Kidney epithelial cell (primary cell): ENCODE measurements around the gene GRID1. TPM values are rescaled to one million over a fixed set of nuclear protein-coding genes. Genes with fewer than 3 reads are reported as not detected.

ENCODE experiments used
- DNase-seq: peaks from one replicate; pipeline ENCODE4 v3.0.0-alpha.2; 2010; ENCODE audit warnings: low read depth
- H3K27me3 ChIP-seq: 2 replicates; pipeline ENCODE4 v1.6.0; 2011; ENCODE audit warnings: low read length; ENCODE audit not compliant: control insufficient read depth, insufficient read depth
- H3K36me3 ChIP-seq: 2 replicates; pipeline ENCODE4 v1.5.1; 2011; ENCODE audit warnings: low read length; ENCODE audit not compliant: control insufficient read depth, insufficient read depth
- H3K4me3 ChIP-seq: 2 replicates; pipeline ENCODE4 v1.5.1; 2011; ENCODE audit warnings: low read depth, mild to moderate bottlenecking, control low read depth, low read length
- CTCF ChIP-seq: IDR thresholded peaks from 2 replicates; pipeline ENCODE4 v1.5.1; 2011; ENCODE audit warnings: mild to moderate bottlenecking, moderate library complexity, low read length, control low read depth, inconsistent platforms; ENCODE audit not compliant: insufficient read depth, poor library complexity, severe bottlenecking
- total RNA-seq: library from RNA; depleted of rRNA; stranded (reverse); fragments of >200 nt; gene quantifications from 2 replicates; pipeline ENCODE4 v1.2.3, GENCODE V29; 2015

Gene GRID1
- total RNA-seq, 1 donor from 2014 or later, result 0.33 TPM

GRCh38 chr10:85682621-85683020 is 684.0 kb downstream of the GRID1 start:
- no peak for TF ChIP-seq CTCF
- no peaks in the 10 kb centered on the region for H3K27me3 ChIP-seq
- no peaks in the 10 kb centered on the region for H3K36me3 ChIP-seq
- DNase-seq, result no peak
- H3K4me3 ChIP-seq, result no peak overlapping the region

GRCh38 chr10:85679710-85680109 is 686.9 kb downstream of the GRID1 start:
- TF ChIP-seq CTCF, result no peak
- DNase-seq, result no peak

GRCh38 chr10:85679061-85679460 is 687.5 kb downstream of the GRID1 start:
- Histone ChIP-seq H3K36me3 (no peaks in the 10 kb centered on the region), H3K4me3 (no peak overlapping the region), H3K27me3 (no peaks in the 10 kb centered on the region)
- TF ChIP-seq CTCF, result no peak
- DNase-seq, result no peak

More at GRCh38 chr10:85679710-85680109, 686.9 kb downstream of the GRID1 start:
- Histone ChIP-seq H3K27me3 (no peaks in the 10 kb centered on the region), H3K36me3 (no peaks in the 10 kb centered on the region), H3K4me3 (no peak overlapping the region)

GRCh38 chr10:85674851-85675250 is 691.7 kb downstream of the GRID1 start:
- TF ChIP-seq CTCF, result no peak
- H3K36me3 ChIP-seq, result no peaks in the 10 kb centered on the region
- no peaks in the 10 kb centered on the region for H3K27me3 ChIP-seq
- no peak for DNase-seq
- no peak overlapping the region for H3K4me3 ChIP-seq

- Histone ChIP-seq H3K4me3 (no peak overlapping the region), H3K27me3 (no peaks in the 10 kb centered on the region), H3K36me3 (no peaks in the 10 kb centered on the region)
- no peak for DNase-seq
- TF ChIP-seq CTCF, result no peak
Observed at GRCh38 chr10:85673270-85673669, 693.3 kb downstream of the GRID1 start.

GRCh38 chr10:85671530-85671929 is 695.1 kb downstream of the GRID1 start:
- H3K4me3 ChIP-seq, result no peak overlapping the region
- TF ChIP-seq CTCF, result no peak
- no peak for DNase-seq
- H3K27me3 ChIP-seq, result no peaks in the 10 kb centered on the region
- H3K36me3 ChIP-seq, result no peaks in the 10 kb centered on the region
